OCI-LY7 (cell line): ENCODE data around the gene SFT2D1.

Source experiments
- CTCF ChIP-seq: fragments of 200-600 bp; sonication (generic); conservative IDR thresholded peaks from 2 replicates; pipeline ENCODE4 v1.5.1; 2014; ENCODE audit warnings: mild to moderate bottlenecking, antibody characterized with exemption, low read length, moderate library complexity, mixed read lengths
- EZH2phosphoT487 ChIP-seq: fragments of 200-600 bp; sonication (generic); IDR thresholded peaks from 2 replicates; pipeline ENCODE4 v1.6.1; 2018; ENCODE audit warnings: low read depth, borderline replicate concordance, mild to moderate bottlenecking, mixed run types, antibody characterized with exemption, low read length, moderate library complexity, mixed read lengths

GRCh38 chr6:166278579-166279392 lies 63.6 kb downstream of the SFT2D1 start:
- TF ChIP-seq CTCF (no peak), EZH2phosphoT487 (no peak)
